Neural cell (in vitro differentiated cells): ENCODE results near the gene PTPRG. TPM values are rescaled to one million over a fixed set of nuclear protein-coding genes. Genes with fewer than 3 reads are reported as not detected.

ENCODE experiments used
- H2AFZ ChIP-seq: fragments of 200-600, 300-800 bp; sonication (generic), shearing (Covaris generic); 2 replicates; pipeline ENCODE4 v1.6.0; 2014; ENCODE audit warnings: low read depth, mild to moderate bottlenecking, antibody characterized with exemption, low read length, moderate library complexity
- H3F3A ChIP-seq: fragments of 200-600 bp; shearing (Covaris generic); 2 replicates; pipeline ENCODE4 v1.6.1; 2016; ENCODE audit warnings: mild to moderate bottlenecking, moderate library complexity, mixed read lengths, antibody characterized with exemption, low read length; ENCODE audit not compliant: insufficient read depth, poor library complexity, severe bottlenecking
- H3K27ac ChIP-seq: fragments of 200-600, 300-800 bp; sonication (generic), shearing (Covaris generic); 2 replicates; pipeline ENCODE4 v1.5.1; 2014; ENCODE audit warnings: mild to moderate bottlenecking, low read length, moderate library complexity
- H3K27me3 ChIP-seq: fragments of 300-800, 200-600 bp; sonication (generic), shearing (Covaris generic); 2 replicates; pipeline ENCODE4 v1.6.0; 2014; ENCODE audit warnings: mild to moderate bottlenecking, low read depth, low read length, moderate library complexity; ENCODE audit not compliant: insufficient read depth
- H3K36me3 ChIP-seq: fragments of 300-800, 200-600 bp; sonication (generic), shearing (Covaris generic); 2 replicates; pipeline ENCODE4 v1.5.1; 2014; ENCODE audit warnings: mild to moderate bottlenecking, antibody characterized with exemption, low read length, moderate library complexity; ENCODE audit not compliant: insufficient read depth
- H3K4me2 ChIP-seq: fragments of 300-800, 200-600 bp; sonication (generic), shearing (Covaris generic); 2 replicates; pipeline ENCODE4 v1.6.0; 2014; ENCODE audit warnings: mild to moderate bottlenecking, low read length
- H3K4me3 ChIP-seq: fragments of 300-800, 200-600 bp; sonication (generic), shearing (Covaris generic); 2 replicates; pipeline ENCODE4 v1.5.1; 2014; ENCODE audit warnings: mild to moderate bottlenecking, low read length, moderate library complexity
- H3K79me2 ChIP-seq: fragments of 200-600 bp; shearing (Covaris generic); replicated peaks from 2 replicates; pipeline ENCODE4 v1.6.0; 2014; ENCODE audit warnings: mild to moderate bottlenecking, low read length, moderate library complexity; ENCODE audit not compliant: insufficient read depth
- H3K9ac ChIP-seq: fragments of 300-800, 200-600 bp; sonication (generic), shearing (Covaris generic); 2 replicates; pipeline ENCODE4 v1.6.1; 2016; ENCODE audit warnings: mild to moderate bottlenecking, low read length, mixed read lengths
- H3K9me2 ChIP-seq: fragments of 200-600 bp; shearing (Covaris generic); 2 replicates; pipeline ENCODE4 v1.6.1; 2016; ENCODE audit warnings: mild to moderate bottlenecking, low read length, mixed read lengths; ENCODE audit not compliant: insufficient read depth
- H3K9me3 ChIP-seq: fragments of 200-600, 300-800 bp; sonication (generic), shearing (Covaris generic); 2 replicates; pipeline ENCODE4 v1.6.1; 2016; ENCODE audit warnings: mild to moderate bottlenecking, mixed run types, low read length, moderate library complexity, mixed read lengths
- H4K20me1 ChIP-seq: fragments of 200-600 bp; shearing (Covaris generic); 2 replicates; pipeline ENCODE4 v1.6.1; 2016; ENCODE audit warnings: mild to moderate bottlenecking, mixed run types; ENCODE audit not compliant: insufficient read depth
- EP300 ChIP-seq: fragments of 450-650 bp; conservative IDR thresholded peaks from 2 replicates; pipeline ENCODE4 v1.6.1; 2014; ENCODE audit warnings: antibody characterized with exemption, mild to moderate bottlenecking, moderate library complexity; ENCODE audit not compliant: poor library complexity, severe bottlenecking
- EZH2 ChIP-seq: fragments of 200-600, 300-800 bp; shearing (Covaris generic), sonication (generic); IDR thresholded peaks from 2 replicates; pipeline ENCODE4 v1.6.1; 2014; ENCODE audit warnings: antibody characterized with exemption, low read length, borderline replicate concordance, mild to moderate bottlenecking; ENCODE audit not compliant: insufficient read depth, poor library complexity, severe bottlenecking
- MXI1 ChIP-seq: fragments of 450-650 bp; conservative IDR thresholded peaks from 2 replicates; pipeline ENCODE4 v1.6.1; 2014; ENCODE audit warnings: antibody characterized with exemption, mild to moderate bottlenecking; ENCODE audit not compliant: poor library complexity, severe bottlenecking
- POLR2AphosphoS5 ChIP-seq: IDR thresholded peaks from 2 replicates; pipeline ENCODE4 v1.6.1; 2012
- RAD21 ChIP-seq: fragments of 450-650 bp; conservative IDR thresholded peaks from 2 replicates; pipeline ENCODE4 v1.6.1; 2014; ENCODE audit warnings: antibody characterized with exemption, mild to moderate bottlenecking, moderate library complexity
- SMC3 ChIP-seq: fragments of 450-650 bp; conservative IDR thresholded peaks from 2 replicates; pipeline ENCODE4 v1.6.1; 2014; ENCODE audit warnings: antibody characterized with exemption, mild to moderate bottlenecking, moderate library complexity; ENCODE audit not compliant: poor library complexity
- TAF1 ChIP-seq: IDR thresholded peaks from 2 replicates; pipeline ENCODE4 v1.6.1; 2012; ENCODE audit warnings: low read depth
- polyA plus RNA-seq: library from polyadenylated mRNA; depleted of rRNA; stranded (reverse); fragments of >200 nt; gene quantifications from 2 replicates; pipeline ENCODE4 v1.2.3, GENCODE V29; 2014
- TF ChIP-seq, protein P1 (sequence below): IDR thresholded peaks from 2 replicates; pipeline ENCODE4 v1.6.1; 2012; ENCODE audit warnings: borderline replicate concordance
- TF ChIP-seq, protein P2 (sequence below): fragments of 450-650 bp; IDR thresholded peaks from 2 replicates; pipeline ENCODE4 v1.5.1; 2014; ENCODE audit warnings: antibody characterized with exemption, mild to moderate bottlenecking, moderate library complexity; ENCODE audit not compliant: poor library complexity, severe bottlenecking

Gene PTPRG
- polyA plus RNA-seq, 1 donor from 2014 or later = 33.1 TPM

DNA sequence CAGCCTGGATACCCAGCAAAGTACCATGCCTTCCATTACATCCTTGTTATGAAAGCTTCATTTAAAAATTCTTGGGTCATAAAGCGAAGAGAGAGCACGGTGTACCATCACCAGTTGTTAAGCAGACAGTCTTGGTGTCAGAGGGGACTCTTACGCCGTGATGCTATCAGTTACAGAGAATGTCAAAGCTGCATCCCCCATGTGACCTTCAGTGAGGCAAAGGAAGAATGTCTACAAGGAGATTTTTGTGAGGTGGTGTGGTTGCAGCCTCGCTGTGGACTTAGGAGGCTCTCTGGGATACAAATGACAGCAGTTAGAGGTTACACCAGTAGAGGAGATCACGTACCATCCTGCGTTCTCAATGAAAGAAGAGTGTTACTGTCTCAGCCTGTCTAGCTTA, 533.7 kb downstream of the PTPRG start:
- Histone ChIP-seq H3K27me3 (no peaks in the 10 kb centered on the region), H4K20me1 (no peaks in the 10 kb centered on the region), H2AFZ (no peak overlapping the region), H3F3A (no peaks in the 10 kb centered on the region), H3K36me3 (no peaks in the 10 kb centered on the region), H3K9me2 (no peaks in the 10 kb centered on the region), H3K79me2 (no peaks in the 10 kb centered on the region), H3K4me3 (no peak overlapping the region), H3K9ac (no peak overlapping the region), H3K27ac (no peak overlapping the region), H3K9me3 (no peaks in the 10 kb centered on the region), H3K4me2 (no peak overlapping the region)
- TF ChIP-seq, protein P1, sequence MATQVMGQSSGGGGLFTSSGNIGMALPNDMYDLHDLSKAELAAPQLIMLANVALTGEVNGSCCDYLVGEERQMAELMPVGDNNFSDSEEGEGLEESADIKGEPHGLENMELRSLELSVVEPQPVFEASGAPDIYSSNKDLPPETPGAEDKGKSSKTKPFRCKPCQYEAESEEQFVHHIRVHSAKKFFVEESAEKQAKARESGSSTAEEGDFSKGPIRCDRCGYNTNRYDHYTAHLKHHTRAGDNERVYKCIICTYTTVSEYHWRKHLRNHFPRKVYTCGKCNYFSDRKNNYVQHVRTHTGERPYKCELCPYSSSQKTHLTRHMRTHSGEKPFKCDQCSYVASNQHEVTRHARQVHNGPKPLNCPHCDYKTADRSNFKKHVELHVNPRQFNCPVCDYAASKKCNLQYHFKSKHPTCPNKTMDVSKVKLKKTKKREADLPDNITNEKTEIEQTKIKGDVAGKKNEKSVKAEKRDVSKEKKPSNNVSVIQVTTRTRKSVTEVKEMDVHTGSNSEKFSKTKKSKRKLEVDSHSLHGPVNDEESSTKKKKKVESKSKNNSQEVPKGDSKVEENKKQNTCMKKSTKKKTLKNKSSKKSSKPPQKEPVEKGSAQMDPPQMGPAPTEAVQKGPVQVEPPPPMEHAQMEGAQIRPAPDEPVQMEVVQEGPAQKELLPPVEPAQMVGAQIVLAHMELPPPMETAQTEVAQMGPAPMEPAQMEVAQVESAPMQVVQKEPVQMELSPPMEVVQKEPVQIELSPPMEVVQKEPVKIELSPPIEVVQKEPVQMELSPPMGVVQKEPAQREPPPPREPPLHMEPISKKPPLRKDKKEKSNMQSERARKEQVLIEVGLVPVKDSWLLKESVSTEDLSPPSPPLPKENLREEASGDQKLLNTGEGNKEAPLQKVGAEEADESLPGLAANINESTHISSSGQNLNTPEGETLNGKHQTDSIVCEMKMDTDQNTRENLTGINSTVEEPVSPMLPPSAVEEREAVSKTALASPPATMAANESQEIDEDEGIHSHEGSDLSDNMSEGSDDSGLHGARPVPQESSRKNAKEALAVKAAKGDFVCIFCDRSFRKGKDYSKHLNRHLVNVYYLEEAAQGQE = no peak
- TF ChIP-seq TAF1 = no peak
- no peak for TF ChIP-seq MXI1
- TF ChIP-seq SMC3 = no peak
- TF ChIP-seq, protein P2, sequence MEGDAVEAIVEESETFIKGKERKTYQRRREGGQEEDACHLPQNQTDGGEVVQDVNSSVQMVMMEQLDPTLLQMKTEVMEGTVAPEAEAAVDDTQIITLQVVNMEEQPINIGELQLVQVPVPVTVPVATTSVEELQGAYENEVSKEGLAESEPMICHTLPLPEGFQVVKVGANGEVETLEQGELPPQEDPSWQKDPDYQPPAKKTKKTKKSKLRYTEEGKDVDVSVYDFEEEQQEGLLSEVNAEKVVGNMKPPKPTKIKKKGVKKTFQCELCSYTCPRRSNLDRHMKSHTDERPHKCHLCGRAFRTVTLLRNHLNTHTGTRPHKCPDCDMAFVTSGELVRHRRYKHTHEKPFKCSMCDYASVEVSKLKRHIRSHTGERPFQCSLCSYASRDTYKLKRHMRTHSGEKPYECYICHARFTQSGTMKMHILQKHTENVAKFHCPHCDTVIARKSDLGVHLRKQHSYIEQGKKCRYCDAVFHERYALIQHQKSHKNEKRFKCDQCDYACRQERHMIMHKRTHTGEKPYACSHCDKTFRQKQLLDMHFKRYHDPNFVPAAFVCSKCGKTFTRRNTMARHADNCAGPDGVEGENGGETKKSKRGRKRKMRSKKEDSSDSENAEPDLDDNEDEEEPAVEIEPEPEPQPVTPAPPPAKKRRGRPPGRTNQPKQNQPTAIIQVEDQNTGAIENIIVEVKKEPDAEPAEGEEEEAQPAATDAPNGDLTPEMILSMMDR = no peak
- no peak for TF ChIP-seq RAD21
- TF ChIP-seq POLR2AphosphoS5 = no peak
- TF ChIP-seq EP300 = no peak
- no peak for TF ChIP-seq EZH2

DNA sequence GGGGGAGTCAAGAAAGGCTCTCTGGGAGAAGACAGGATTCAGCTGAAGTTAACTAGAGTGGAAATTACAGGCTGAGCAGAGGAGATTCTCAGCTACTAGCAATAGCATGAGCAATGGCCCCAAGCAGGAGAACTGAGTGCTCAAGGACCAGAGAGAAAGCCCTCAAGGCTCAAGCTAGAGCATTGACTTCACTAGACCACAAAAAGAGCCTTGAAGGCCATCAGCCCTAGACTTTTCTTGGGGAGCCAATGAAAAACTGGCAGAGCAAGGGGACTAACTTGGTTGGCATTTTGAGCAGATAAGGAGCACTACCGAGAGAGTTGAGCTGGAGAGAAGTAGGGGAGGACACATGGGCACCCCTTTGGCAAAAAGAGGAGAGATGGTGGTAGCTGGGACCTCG, 534.4 kb downstream of the PTPRG start:
- no peak overlapping the region for H2AFZ ChIP-seq
- TF ChIP-seq, protein P1 = no peak
- TF ChIP-seq, protein P2 = no peak
- no peak for TF ChIP-seq MXI1
- TF ChIP-seq POLR2AphosphoS5 = no peak
- TF ChIP-seq EP300 = no peak
- no peak for TF ChIP-seq SMC3
- no peak for TF ChIP-seq RAD21
- TF ChIP-seq TAF1 = no peak
- TF ChIP-seq EZH2 = no peak
- no peaks in the 10 kb centered on the region for H3K27me3 ChIP-seq
- no peak overlapping the region for H3K9ac ChIP-seq
- H3K9me2 ChIP-seq = no peaks in the 10 kb centered on the region
- H3K36me3 ChIP-seq = no peaks in the 10 kb centered on the region
- no peaks in the 10 kb centered on the region for H3F3A ChIP-seq
- H3K4me3 ChIP-seq = no peak overlapping the region
- H3K27ac ChIP-seq = no peak overlapping the region
- no peak overlapping the region for H3K4me2 ChIP-seq
- no peaks in the 10 kb centered on the region for H3K9me3 ChIP-seq
- no peaks in the 10 kb centered on the region for H3K79me2 ChIP-seq
- H4K20me1 ChIP-seq = no peaks in the 10 kb centered on the region
